ENCODE results near the gene EXOSC7. TPM values are rescaled to one million over a fixed set of nuclear protein-coding genes. Genes with fewer than 3 reads are reported as not detected.

The EXOSC7 gene
- total and polyA plus RNA-seq, 2 of the 4 experiments (the other 2 are of a cell fraction): 61.6 to 62.2 TPM

- H3K36me3 ChIP-seq (ENCODE audit: control insufficient read depth, insufficient read depth, low read length): peaks cover 4% of the 10 kb centered on the region; the same call in 1 of the 2 replicates
- H3K9me3 ChIP-seq (ENCODE audit: control insufficient read depth, insufficient read depth, low read length): no peaks in the 10 kb centered on the region
- H4K5ac ChIP-seq (ENCODE audit: low read depth, low read length): peak overlapping the region; percentile 93
- no CpG with 5 or more reads among the region's 7 CpGs for WGBS, 2 experiments (ENCODE audit: extremely low coverage in 2 of 2, insufficient read length in 1 of 2)
- H2AK5ac ChIP-seq (ENCODE audit: low read depth, low read length): peak overlapping the region; percentile 82
- H3K27me3 ChIP-seq (ENCODE audit: control insufficient read depth, insufficient read depth, low read length): no peaks in the 10 kb centered on the region
- H3K56ac ChIP-seq (ENCODE audit: extremely low read depth, insufficient read depth, low read length): peak overlapping the region; percentile 95
- peak overlapping the region; percentile 97 for H2BK120ac ChIP-seq (ENCODE audit: low read depth, low read length)
- BruUV-seq (replicated peaks): no TSS peak
- H2BK15ac ChIP-seq (ENCODE audit: low read depth, low read length): peak overlapping the region; percentile 85; the same call in 2 of the 3 replicates
- peaks cover 36% of the 10 kb centered on the region for H3K9me1 ChIP-seq (ENCODE audit: insufficient read depth, low read length)
- 0 out of 2 replicates have a peak overlapping the region, but pooled peaks have one; percentile 13 for H3K4me3 ChIP-seq (ENCODE audit: insufficient read depth, low read depth, low read length)
- peak overlapping the region; percentile 96 for H4K91ac ChIP-seq (ENCODE audit: insufficient read depth, low read depth, low read length)
- H3K14ac ChIP-seq (replicated peaks; ENCODE audit: low read depth, low read length): peak overlapping the region; percentile 97
- dilution Hi-C loops (cut with HindIII; ENCODE audit: low sequenced_read_pairs, unreplicated experiment) (no loop called here), intact Hi-C loops (cut with micrococcal nuclease) (no loop called here), in situ Hi-C loops (cut with MboI; ENCODE audit: low sequenced_read_pairs) (no loop called here)
- peak overlapping the region; percentile 89 for H3K4me2 ChIP-seq (ENCODE audit: low read depth, low read length)
- H3K4ac ChIP-seq (ENCODE audit: low read depth, low read length): peak overlapping the region; percentile 97
- peak; percentile 91 for DNase-seq
- H4K20me1 ChIP-seq (ENCODE audit: insufficient read depth, low read length): peaks cover 5% of the 10 kb centered on the region
- TF ChIP-seq ELK1 (IDR thresholded peaks at IDR 0.05; ENCODE audit: borderline replicate concordance, low read depth, low read length) (no peak), MAFK (IDR thresholded peaks at IDR 0.05; ENCODE audit: low read depth, low read length) (peak; percentile 88), MAZ (IDR thresholded peaks at IDR 0.05; ENCODE audit: borderline replicate concordance, low read depth, low read length) (no peak), POLR2A (IDR thresholded peaks at IDR 0.05; ENCODE audit: low read depth, low read length) (no peak), RAD21 (IDR thresholded peaks at IDR 0.05; ENCODE audit: low read length) (no peak), USF2 (IDR thresholded peaks at IDR 0.05; ENCODE audit: low read depth, low read length) (no peak)
- ChIA-PET CTCF (interaction anchor here (0.6 to 1.5 kb wide), 4 partner anchors 10 to 708 kb away, joined by 3 to 5 read pairs (median 4); partner anchors contain the start of gene CLEC3B), POLR2A (ENCODE audit: unreplicated experiment) (interaction anchor here (0.6 kb wide), 1 partner anchor 679 kb away, joined by 3 read pairs; no protein-coding TSS in a partner anchor)
- H3K4me1 ChIP-seq (ENCODE audit: control insufficient read depth, insufficient read depth, low read length): peaks cover 30% of the 10 kb centered on the region
- H2AFZ ChIP-seq (replicated peaks; ENCODE audit: low read length, poor library complexity): peak overlapping the region; percentile 65
- peak overlapping the region; percentile 97 for H3K27ac ChIP-seq (ENCODE audit: insufficient read depth, low read length)
- peak overlapping the region; percentile 45 to 91 for H4K8ac ChIP-seq (ENCODE audit: low read depth in 2 of 2, low read length in 2 of 2)
- peak overlapping the region; percentile 96 for H3K23ac ChIP-seq (ENCODE audit: low read depth, low read length)
- H2BK20ac ChIP-seq (ENCODE audit: low read depth, low read length): peak overlapping the region; percentile 96
- H2BK5ac ChIP-seq (ENCODE audit: low read depth, low read length, poor library complexity, severe bottlenecking): peak overlapping the region; percentile 96
- H3K79me1 ChIP-seq (ENCODE audit: low read depth in 1 of 2, low read length in 2 of 2): peaks cover 0 to 33% of the 10 kb centered on the region in 2 experiments; a peak in 2 of 4 replicates
- ATAC-seq (ENCODE audit: low read depth): peak; percentile 77
- peak overlapping the region; percentile 95 for H2AK9ac ChIP-seq (replicated peaks; ENCODE audit: low read depth, low read length, poor library complexity)
- peak overlapping the region; percentile 91 for H3K18ac ChIP-seq (ENCODE audit: low read depth, low read length)
- H3K9ac ChIP-seq (ENCODE audit: low read depth, low read length): peak overlapping the region; percentile 61
These were observed 35.9 kb downstream of the EXOSC7 start for GRCh38 chr3:45011756-45012508.

Data from IMR-90 (cell line).